ENCODE data around the gene OLFM3. TPM values are rescaled to one million over a fixed set of nuclear protein-coding genes. Genes with fewer than 3 reads are reported as not detected.

OLFM3 gene
- total and polyA plus RNA-seq, 4 experiments from 2014 or later: not detected

GRCh38 chr1:101905283-101905835 is 91.4 kb downstream of the OLFM3 start:
- Mint-ChIP-seq H3K9me3 (peaks cover 0 to 2% (median 0%) of the 10 kb centered on the region in 8 donors), H3K4me1 (no peaks in the 10 kb centered on the region), H3K27me3 (no peaks in the 10 kb centered on the region), H3K36me3 (no peaks in the 10 kb centered on the region), H3K4me3 (no peak overlapping the region), H3K27ac (no peak overlapping the region)
- no peak for DNase-seq
- H3K27ac ChIP-seq (ENCODE audit: low read depth, low read length): no peak overlapping the region
- ChIA-PET POLR2A (ENCODE audit: partially characterized antibody) (no interaction called here), CTCF (ENCODE audit: partially characterized antibody) (no interaction called here)
- no peaks in the 10 kb centered on the region for H3K36me3 ChIP-seq (ENCODE audit: insufficient read depth, low read length)
- intact Hi-C loops (cut with micrococcal nuclease): no loop called here
- H3K4me3 ChIP-seq (ENCODE audit: low read length in 2 of 2): no peak overlapping the region
- H3K9me3 ChIP-seq (ENCODE audit: control insufficient read depth in 1 of 2, low read length in 2 of 2): no peaks in the 10 kb centered on the region
- H3K27me3 ChIP-seq (ENCODE audit: insufficient read depth, low read length): no peaks in the 10 kb centered on the region
- no peaks in the 10 kb centered on the region for H3K4me1 ChIP-seq (ENCODE audit: insufficient read depth, low read length)

- H3K9me3 Mint-ChIP-seq: no peaks in the 10 kb centered on the region
- H3K36me3 Mint-ChIP-seq: no peaks in the 10 kb centered on the region
- H3K27me3 Mint-ChIP-seq: no peaks in the 10 kb centered on the region
- H3K4me3 Mint-ChIP-seq: no peak overlapping the region
- CTCF ChIA-PET (ENCODE audit: partially characterized antibody): interaction anchor here (0.6 kb wide), 1 partner anchor 1554 kb away, joined by 3 read pairs; no protein-coding TSS in a partner anchor
- H3K36me3 ChIP-seq (ENCODE audit: insufficient read depth, low read length): no peaks in the 10 kb centered on the region
- no peaks in the 10 kb centered on the region for H3K4me1 ChIP-seq (ENCODE audit: insufficient read depth, low read length)
- no peak overlapping the region for H3K27ac ChIP-seq (ENCODE audit: low read depth, low read length)
- no peak for DNase-seq
- intact Hi-C loops (cut with micrococcal nuclease): no loop called here
- no peaks in the 10 kb centered on the region for H3K9me3 ChIP-seq (ENCODE audit: control insufficient read depth in 1 of 2, low read length in 2 of 2)
- H3K27me3 ChIP-seq (ENCODE audit: insufficient read depth, low read length): no peaks in the 10 kb centered on the region
- POLR2A ChIA-PET (ENCODE audit: partially characterized antibody): no interaction called here
- H3K4me1 Mint-ChIP-seq: no peaks in the 10 kb centered on the region
- H3K4me3 ChIP-seq (ENCODE audit: low read length in 2 of 2): no peak overlapping the region
- no peak overlapping the region for H3K27ac Mint-ChIP-seq
These were observed 94.5 kb downstream of the OLFM3 start for GRCh38 chr1:101902199-101902598.

- no peak overlapping the region for H3K27ac ChIP-seq (ENCODE audit: low read depth, low read length)
- no peaks in the 10 kb centered on the region for H3K4me1 ChIP-seq (ENCODE audit: insufficient read depth, low read length)
- no peaks in the 10 kb centered on the region for H3K4me1 Mint-ChIP-seq
- H3K36me3 Mint-ChIP-seq: no peaks in the 10 kb centered on the region
- no peaks in the 10 kb centered on the region for H3K36me3 ChIP-seq (ENCODE audit: insufficient read depth, low read length)
- peaks cover 0 to 1% (median 0%) of the 10 kb centered on the region in 8 donors for H3K9me3 Mint-ChIP-seq
- intact Hi-C loops (cut with micrococcal nuclease): no loop called here
- no peaks in the 10 kb centered on the region for H3K27me3 Mint-ChIP-seq
- no peak overlapping the region for H3K4me3 Mint-ChIP-seq
- no peak for DNase-seq
- no peaks in the 10 kb centered on the region for H3K9me3 ChIP-seq (ENCODE audit: control insufficient read depth in 1 of 2, low read length in 2 of 2)
- POLR2A ChIA-PET (ENCODE audit: partially characterized antibody): no interaction called here
- CTCF ChIA-PET (ENCODE audit: partially characterized antibody): no interaction called here
- H3K4me3 ChIP-seq (ENCODE audit: low read length in 2 of 2): no peak overlapping the region
- no peaks in the 10 kb centered on the region for H3K27me3 ChIP-seq (ENCODE audit: insufficient read depth, low read length)
- H3K27ac Mint-ChIP-seq: no peak overlapping the region
These were observed 98.6 kb downstream of the OLFM3 start for GRCh38 chr1:101898137-101898536.

GRCh38 chr1:101884621-101885020 is 112.1 kb downstream of the OLFM3 start:
- Histone ChIP-seq H3K36me3 (ENCODE audit: insufficient read depth, low read length) (no peaks in the 10 kb centered on the region), H3K9me3 (ENCODE audit: control insufficient read depth in 1 of 2, low read length in 2 of 2) (no peaks in the 10 kb centered on the region), H3K4me1 (ENCODE audit: insufficient read depth, low read length) (no peaks in the 10 kb centered on the region), H3K4me3 (ENCODE audit: low read length in 2 of 2) (no peak overlapping the region), H3K27me3 (ENCODE audit: insufficient read depth, low read length) (no peaks in the 10 kb centered on the region), H3K27ac (ENCODE audit: low read depth, low read length) (no peak overlapping the region)
- intact Hi-C loops (cut with micrococcal nuclease): no loop called here
- no peak overlapping the region for H3K27ac Mint-ChIP-seq
- H3K9me3 Mint-ChIP-seq: peaks cover 0 to 4% (median 0%) of the 10 kb centered on the region in 8 donors
- no peaks in the 10 kb centered on the region for H3K27me3 Mint-ChIP-seq
- H3K36me3 Mint-ChIP-seq: no peaks in the 10 kb centered on the region
- ChIA-PET CTCF (ENCODE audit: partially characterized antibody) (no interaction called here), POLR2A (ENCODE audit: partially characterized antibody) (no interaction called here)
- DNase-seq: no peak
- H3K4me3 Mint-ChIP-seq: no peak overlapping the region
- no peaks in the 10 kb centered on the region for H3K4me1 Mint-ChIP-seq

GRCh38 chr1:101875891-101876290 is 120.8 kb downstream of the OLFM3 start:
- POLR2A ChIA-PET (ENCODE audit: partially characterized antibody): no interaction called here
- H3K27ac Mint-ChIP-seq: no peak overlapping the region
- intact Hi-C loops (cut with micrococcal nuclease): no loop called here

GRCh38 chr1:101873672-101874071 is 123.1 kb downstream of the OLFM3 start:
- Histone ChIP-seq H3K36me3 (ENCODE audit: insufficient read depth, low read length) (no peaks in the 10 kb centered on the region), H3K4me1 (ENCODE audit: insufficient read depth, low read length) (no peaks in the 10 kb centered on the region), H3K9me3 (ENCODE audit: control insufficient read depth in 1 of 2, low read length in 2 of 2) (no peaks in the 10 kb centered on the region), H3K27me3 (ENCODE audit: insufficient read depth, low read length) (no peaks in the 10 kb centered on the region), H3K4me3 (ENCODE audit: low read length in 2 of 2) (no peak overlapping the region), H3K27ac (ENCODE audit: low read depth, low read length) (no peak overlapping the region)
- DNase-seq: no peak
- Mint-ChIP-seq H3K27me3 (no peaks in the 10 kb centered on the region), H3K9me3 (peaks cover 0 to 3% (median 0%) of the 10 kb centered on the region in 8 donors), H3K4me3 (no peak overlapping the region), H3K4me1 (no peaks in the 10 kb centered on the region), H3K36me3 (no peaks in the 10 kb centered on the region), H3K27ac (no peak overlapping the region)
- POLR2A ChIA-PET (ENCODE audit: partially characterized antibody): no interaction called here
- intact Hi-C loops (cut with micrococcal nuclease): no loop called here
- CTCF ChIA-PET (ENCODE audit: partially characterized antibody): no interaction called here

More at GRCh38 chr1:101875891-101876290, 120.8 kb downstream of the OLFM3 start:
- Mint-ChIP-seq H3K9me3 (peaks cover 0 to 3% (median 0%) of the 10 kb centered on the region in 8 donors), H3K36me3 (no peaks in the 10 kb centered on the region), H3K4me1 (no peaks in the 10 kb centered on the region), H3K4me3 (no peak overlapping the region), H3K27me3 (no peaks in the 10 kb centered on the region)
- Histone ChIP-seq H3K4me3 (ENCODE audit: low read length in 2 of 2) (no peak overlapping the region), H3K4me1 (ENCODE audit: insufficient read depth, low read length) (no peaks in the 10 kb centered on the region), H3K27ac (ENCODE audit: low read depth, low read length) (no peak overlapping the region), H3K9me3 (ENCODE audit: control insufficient read depth in 1 of 2, low read length in 2 of 2) (no peaks in the 10 kb centered on the region), H3K27me3 (ENCODE audit: insufficient read depth, low read length) (no peaks in the 10 kb centered on the region), H3K36me3 (ENCODE audit: insufficient read depth, low read length) (no peaks in the 10 kb centered on the region)
- DNase-seq: no peak
- CTCF ChIA-PET (ENCODE audit: partially characterized antibody): no interaction called here

GRCh38 chr1:101859941-101860340 is 136.8 kb downstream of the OLFM3 start:
- Histone ChIP-seq H3K27me3 (ENCODE audit: insufficient read depth, low read length) (no peaks in the 10 kb centered on the region), H3K4me3 (ENCODE audit: low read length in 2 of 2) (no peak overlapping the region), H3K4me1 (ENCODE audit: insufficient read depth, low read length) (no peaks in the 10 kb centered on the region), H3K27ac (ENCODE audit: low read depth, low read length) (no peak overlapping the region), H3K9me3 (ENCODE audit: control insufficient read depth in 1 of 2, low read length in 2 of 2) (no peaks in the 10 kb centered on the region), H3K36me3 (ENCODE audit: insufficient read depth, low read length) (no peaks in the 10 kb centered on the region)
- no peaks in the 10 kb centered on the region for H3K4me1 Mint-ChIP-seq
- no peak for DNase-seq
- peaks cover 0 to 3% (median 0%) of the 10 kb centered on the region in 8 donors for H3K9me3 Mint-ChIP-seq
- intact Hi-C loops (cut with micrococcal nuclease): no loop called here
- no peak overlapping the region for H3K4me3 Mint-ChIP-seq
- POLR2A ChIA-PET (ENCODE audit: partially characterized antibody): no interaction called here
- no peaks in the 10 kb centered on the region for H3K36me3 Mint-ChIP-seq
- no peak overlapping the region for H3K27ac Mint-ChIP-seq
- H3K27me3 Mint-ChIP-seq: no peaks in the 10 kb centered on the region
- CTCF ChIA-PET (ENCODE audit: partially characterized antibody): no interaction called here

- POLR2A ChIA-PET (ENCODE audit: partially characterized antibody): no interaction called here
- no peaks in the 10 kb centered on the region for H3K27me3 Mint-ChIP-seq
These were observed 142.5 kb downstream of the OLFM3 start for GRCh38 chr1:101854271-101854670.

More at GRCh38 chr1:101854271-101854670, 142.5 kb downstream of the OLFM3 start:
- intact Hi-C loops (cut with micrococcal nuclease): no loop called here
- Histone ChIP-seq H3K9me3 (ENCODE audit: control insufficient read depth in 1 of 2, low read length in 2 of 2) (no peaks in the 10 kb centered on the region), H3K4me1 (ENCODE audit: insufficient read depth, low read length) (no peaks in the 10 kb centered on the region), H3K36me3 (ENCODE audit: insufficient read depth, low read length) (no peaks in the 10 kb centered on the region), H3K4me3 (ENCODE audit: low read length in 2 of 2) (no peak overlapping the region), H3K27ac (ENCODE audit: low read depth, low read length) (no peak overlapping the region), H3K27me3 (ENCODE audit: insufficient read depth, low read length) (no peaks in the 10 kb centered on the region)
- peaks cover 0 to 3% (median 0%) of the 10 kb centered on the region in 8 donors for H3K9me3 Mint-ChIP-seq
- CTCF ChIA-PET (ENCODE audit: partially characterized antibody): no interaction called here
- H3K4me3 Mint-ChIP-seq: no peak overlapping the region
- DNase-seq: no peak
- H3K27ac Mint-ChIP-seq: no peak overlapping the region
- no peaks in the 10 kb centered on the region for H3K4me1 Mint-ChIP-seq
- H3K36me3 Mint-ChIP-seq: no peaks in the 10 kb centered on the region
